Activated naive CD8-positive, alpha-beta T cell (primary cell): ENCODE data around the gene FANCC.
"Not testable (repeated sequence)": the region's sequence is repeated elsewhere in the genome, so short reads cannot be mapped to it uniquely, and the experiment has no call there.

Source experiments
- H3K27ac Mint-ChIP-seq: one replicate; pipeline ENCODE4 v1.8.0; 2021; ENCODE audit warnings: mixed read lengths
- H3K27me3 Mint-ChIP-seq: one replicate; pipeline ENCODE4 v1.8.0; 2021; ENCODE audit warnings: mixed read lengths
- H3K36me3 Mint-ChIP-seq: one replicate; pipeline ENCODE4 v1.8.0; 2021; ENCODE audit warnings: mixed read lengths
- H3K4me1 Mint-ChIP-seq: one replicate; pipeline ENCODE4 v1.8.0; 2021; ENCODE audit warnings: low read depth, mixed read lengths
- H3K4me3 Mint-ChIP-seq: one replicate; pipeline ENCODE4 v1.8.0; 2021; ENCODE audit warnings: mild to moderate bottlenecking, mixed read lengths
- H3K9me3 Mint-ChIP-seq: one replicate; pipeline ENCODE4 v1.8.0; 2021; ENCODE audit warnings: low read depth, mixed read lengths

FANCC gene

DNA sequence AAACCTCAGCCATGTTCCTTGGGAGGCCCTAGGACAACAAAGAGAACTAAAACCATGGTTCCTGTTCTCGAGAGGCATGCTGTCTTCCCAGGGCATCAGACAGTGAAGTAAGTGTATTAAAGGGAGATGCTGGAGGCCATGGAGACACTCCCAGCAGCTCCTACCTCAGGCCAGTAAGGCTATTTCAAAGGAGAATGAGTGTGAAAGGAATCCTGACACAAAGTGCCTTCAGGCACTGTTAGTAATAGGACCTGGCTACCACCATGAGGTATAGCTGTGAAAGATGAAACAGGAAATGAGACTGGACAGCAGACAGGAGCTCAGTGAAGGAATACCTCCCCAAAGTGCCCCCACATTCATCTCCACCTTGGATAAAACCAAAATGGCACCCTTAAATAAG lies 71.0 kb downstream of the FANCC start:
- H3K27ac Mint-ChIP-seq = no peak overlapping the region
- H3K4me3 Mint-ChIP-seq = no peak overlapping the region
- H3K27me3 Mint-ChIP-seq = no peaks in the 10 kb centered on the region
- H3K4me1 Mint-ChIP-seq = no peaks in the 10 kb centered on the region
- no peaks in the 10 kb centered on the region for H3K9me3 Mint-ChIP-seq
- peaks cover 20% of the 10 kb centered on the region for H3K36me3 Mint-ChIP-seq

DNA sequence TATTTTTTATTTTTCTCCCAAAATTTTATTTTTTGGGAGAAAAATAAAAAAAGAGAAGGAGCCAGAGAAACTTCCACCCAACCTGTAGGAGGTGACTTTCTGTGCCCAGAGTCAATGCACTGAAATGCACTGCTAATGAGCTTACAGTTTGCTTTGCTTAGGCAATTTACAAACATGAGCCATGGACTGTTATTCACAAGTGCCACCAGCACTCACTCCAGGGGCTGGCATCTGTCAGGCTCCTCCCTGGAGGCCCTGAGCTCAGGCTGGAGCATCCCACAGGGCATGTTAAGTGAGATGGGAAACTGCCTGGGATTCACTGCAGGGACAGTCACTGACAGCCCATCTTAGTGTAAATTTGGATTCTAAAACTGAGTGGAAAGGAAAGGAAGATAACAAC lies 74.9 kb downstream of the FANCC start:
- no peak overlapping the region for H3K4me3 Mint-ChIP-seq
- H3K4me1 Mint-ChIP-seq = no peaks in the 10 kb centered on the region
- H3K27me3 Mint-ChIP-seq = no peaks in the 10 kb centered on the region
- no peak overlapping the region for H3K27ac Mint-ChIP-seq
- H3K36me3 Mint-ChIP-seq = peaks cover 23% of the 10 kb centered on the region
- no peaks in the 10 kb centered on the region for H3K9me3 Mint-ChIP-seq

- H3K4me1 Mint-ChIP-seq = no peaks in the 10 kb centered on the region
- H3K9me3 Mint-ChIP-seq = no peaks in the 10 kb centered on the region
- H3K36me3 Mint-ChIP-seq = peaks cover 15% of the 10 kb centered on the region
- H3K27me3 Mint-ChIP-seq = no peaks in the 10 kb centered on the region
- no peak overlapping the region for H3K4me3 Mint-ChIP-seq
- no peak overlapping the region for H3K27ac Mint-ChIP-seq
These were observed 78.4 kb downstream of the FANCC start for GRCh38 chr9:95239071-95239470.

- no peak overlapping the region for H3K4me3 Mint-ChIP-seq
- no peaks in the 10 kb centered on the region for H3K4me1 Mint-ChIP-seq
- no peaks in the 10 kb centered on the region for H3K9me3 Mint-ChIP-seq
- peaks cover 17% of the 10 kb centered on the region for H3K36me3 Mint-ChIP-seq
- no peaks in the 10 kb centered on the region for H3K27me3 Mint-ChIP-seq
- H3K27ac Mint-ChIP-seq = no peak overlapping the region
These were observed 80.2 kb downstream of the FANCC start for GRCh38 chr9:95237336-95237735.

DNA sequence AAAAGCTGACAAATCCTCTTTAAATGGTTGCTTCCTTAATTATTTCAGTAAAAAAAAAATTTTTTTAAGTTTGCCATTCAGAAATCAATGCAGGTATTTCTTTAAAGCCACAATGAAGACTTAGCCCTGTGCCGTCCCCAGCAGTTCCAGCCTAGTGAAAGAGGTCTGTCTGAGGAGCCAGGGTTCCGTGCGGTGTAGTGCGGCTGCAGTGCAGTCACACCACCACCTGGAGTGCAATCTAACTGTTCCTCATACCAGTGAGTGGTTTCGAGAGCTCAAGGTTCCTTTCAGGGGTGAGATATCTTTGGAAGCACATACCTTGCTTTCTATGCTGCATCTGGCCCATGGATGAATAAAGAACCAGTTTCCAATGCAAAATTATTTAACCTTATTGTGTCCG lies 87.5 kb downstream of the FANCC start:
- no peak overlapping the region for H3K27ac Mint-ChIP-seq
- H3K4me1 Mint-ChIP-seq = no peaks in the 10 kb centered on the region
- no peaks in the 10 kb centered on the region for H3K9me3 Mint-ChIP-seq
- peaks cover 15% of the 10 kb centered on the region for H3K36me3 Mint-ChIP-seq
- no peaks in the 10 kb centered on the region for H3K27me3 Mint-ChIP-seq
- no peak overlapping the region for H3K4me3 Mint-ChIP-seq

- no peaks in the 10 kb centered on the region for H3K9me3 Mint-ChIP-seq
- no peak overlapping the region for H3K27ac Mint-ChIP-seq
- no peaks in the 10 kb centered on the region for H3K27me3 Mint-ChIP-seq
- H3K4me3 Mint-ChIP-seq = no peak overlapping the region
- H3K36me3 Mint-ChIP-seq = peaks cover 13% of the 10 kb centered on the region
- no peaks in the 10 kb centered on the region for H3K4me1 Mint-ChIP-seq
These were observed 88.1 kb downstream of the FANCC start for GRCh38 chr9:95229230-95229915.

- H3K4me3 Mint-ChIP-seq = no peak overlapping the region
- H3K4me1 Mint-ChIP-seq = no peaks in the 10 kb centered on the region
- no peaks in the 10 kb centered on the region for H3K9me3 Mint-ChIP-seq
- peaks cover 10% of the 10 kb centered on the region for H3K36me3 Mint-ChIP-seq
- H3K27me3 Mint-ChIP-seq = no peaks in the 10 kb centered on the region
- no peak overlapping the region for H3K27ac Mint-ChIP-seq
These were observed 90.6 kb downstream of the FANCC start for GRCh38 chr9:95226921-95227320.

DNA sequence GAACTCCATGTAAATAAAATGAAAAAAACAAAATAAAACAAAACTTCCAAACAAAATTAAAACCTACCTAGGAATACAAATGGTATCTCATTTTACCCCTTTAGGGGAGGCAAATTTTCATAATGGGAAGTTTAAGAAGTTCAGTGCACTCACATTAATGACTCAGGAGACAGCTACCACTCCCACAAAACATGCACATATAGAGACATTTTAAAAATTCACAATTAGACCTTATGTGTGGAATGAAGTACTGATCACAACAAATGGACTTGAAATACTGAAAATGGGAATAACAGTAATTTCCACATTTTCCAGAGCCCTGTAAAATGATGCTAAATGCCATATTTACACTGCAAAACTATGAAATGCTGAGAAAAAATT lies 91.8 kb downstream of the FANCC start:
- Mint-ChIP-seq H3K4me3 (no peak overlapping the region), H3K27ac (no peak overlapping the region), H3K36me3 (peaks cover 10% of the 10 kb centered on the region), H3K9me3 (no peaks in the 10 kb centered on the region), H3K27me3 (no peaks in the 10 kb centered on the region), H3K4me1 (no peaks in the 10 kb centered on the region)

- Mint-ChIP-seq H3K9me3 (no peaks in the 10 kb centered on the region), H3K4me1 (no peaks in the 10 kb centered on the region), H3K4me3 (no peak overlapping the region), H3K27ac (no peak overlapping the region), H3K36me3 (peaks cover 7% of the 10 kb centered on the region), H3K27me3 (no peaks in the 10 kb centered on the region)
These were observed 92.3 kb downstream of the FANCC start for GRCh38 chr9:95225076-95225725.

DNA sequence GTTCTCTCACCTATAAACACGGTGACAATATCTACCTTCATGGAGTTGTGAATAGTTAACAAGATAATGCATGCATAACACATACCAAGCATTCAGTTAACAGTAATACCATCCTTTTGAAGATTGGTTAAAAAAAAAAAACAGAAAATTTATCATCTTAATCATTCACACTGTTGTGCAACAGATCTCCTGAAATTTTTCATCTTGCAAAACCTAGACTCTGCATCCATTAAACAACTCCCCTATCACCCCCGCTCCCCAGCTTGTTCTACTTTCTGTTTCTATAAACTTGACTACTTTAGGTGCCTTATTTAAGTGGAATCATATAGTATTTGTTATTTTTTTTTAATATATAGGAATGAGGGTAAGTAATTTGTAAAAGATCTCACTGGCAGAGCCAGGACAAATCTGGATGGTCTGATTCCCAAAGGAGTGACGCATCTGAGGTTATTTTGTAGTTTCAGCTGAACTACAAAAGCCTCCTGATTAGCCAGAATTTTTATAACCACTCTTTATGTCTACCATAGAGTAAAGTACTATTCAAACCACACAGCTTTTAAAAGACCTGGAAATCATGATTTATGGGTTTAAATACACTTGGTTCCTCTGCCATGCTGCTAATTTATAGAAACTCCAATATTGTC lies 93.0 kb downstream of the FANCC start:
- Mint-ChIP-seq H3K9me3 (no peaks in the 10 kb centered on the region), H3K4me1 (no peaks in the 10 kb centered on the region), H3K27ac (no peak overlapping the region), H3K4me3 (no peak overlapping the region), H3K36me3 (peaks cover 7% of the 10 kb centered on the region), H3K27me3 (no peaks in the 10 kb centered on the region)

DNA sequence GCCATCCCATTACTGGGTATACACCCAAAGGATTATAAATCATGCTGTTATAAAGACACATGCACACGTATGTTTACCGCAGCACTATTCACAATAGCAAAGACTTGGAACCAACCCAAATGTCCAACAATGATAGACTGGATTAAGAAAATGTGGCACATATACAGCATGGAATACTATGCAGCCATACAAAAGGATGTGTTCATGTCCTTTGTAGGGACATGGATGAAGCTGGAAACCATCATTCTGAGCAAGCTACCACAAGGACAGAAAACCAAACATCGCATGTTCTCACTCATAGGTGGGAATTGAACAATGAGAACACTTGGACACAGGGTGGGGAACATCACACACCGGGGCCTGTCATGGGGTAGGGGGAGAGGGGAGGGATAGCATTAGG lies 97.2 kb downstream of the FANCC start:
- H3K27ac Mint-ChIP-seq, H3K9me3 Mint-ChIP-seq, H3K27me3 Mint-ChIP-seq, H3K4me1 Mint-ChIP-seq, H3K36me3 Mint-ChIP-seq, H3K4me3 Mint-ChIP-seq: not testable (repeated sequence)

DNA sequence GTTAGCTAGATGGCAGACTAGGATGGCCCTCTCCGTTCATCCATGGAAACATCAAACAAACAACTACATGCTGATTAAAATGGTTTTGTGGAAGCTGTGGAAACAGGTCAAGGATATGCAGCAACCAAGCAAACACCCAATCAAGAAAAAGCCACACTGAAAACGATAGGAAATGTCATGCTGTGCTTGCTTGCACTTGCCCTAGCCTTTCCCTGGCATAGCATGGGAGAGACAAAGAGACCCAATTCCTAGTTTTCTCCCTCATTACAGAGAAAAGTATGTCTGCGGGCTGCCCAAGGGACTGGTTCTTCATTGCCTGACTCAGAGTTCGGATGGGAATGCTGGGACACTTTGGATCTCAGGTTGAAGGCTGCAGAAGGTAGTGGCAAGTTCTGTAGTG lies 98.7 kb downstream of the FANCC start:
- H3K4me1 Mint-ChIP-seq = peaks cover 12% of the 10 kb centered on the region

DNA sequence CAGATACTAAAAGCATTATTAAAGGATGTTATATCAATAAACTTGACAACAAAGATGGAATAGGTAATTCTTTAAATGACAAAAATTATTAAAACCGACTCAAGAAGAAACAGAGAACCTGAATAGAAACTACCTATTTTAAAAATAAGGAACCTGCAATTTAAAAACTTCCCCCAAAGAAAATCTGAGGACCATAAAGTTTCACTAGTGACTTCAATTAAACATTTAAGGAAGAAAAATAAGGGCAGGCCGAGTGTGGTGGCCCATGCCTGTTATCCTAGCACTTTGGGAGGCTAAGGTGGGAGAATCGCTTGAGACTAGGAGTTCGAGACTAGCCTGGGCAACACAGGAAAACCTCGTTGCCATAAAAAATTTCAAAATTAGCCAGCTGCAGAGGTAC lies 99.6 kb downstream of the FANCC start:
- no peak overlapping the region for H3K27ac Mint-ChIP-seq
- no peak overlapping the region for H3K4me3 Mint-ChIP-seq
- H3K9me3 Mint-ChIP-seq = no peaks in the 10 kb centered on the region
- H3K4me1 Mint-ChIP-seq = peaks cover 12% of the 10 kb centered on the region
- no peaks in the 10 kb centered on the region for H3K27me3 Mint-ChIP-seq
- peaks cover 7% of the 10 kb centered on the region for H3K36me3 Mint-ChIP-seq

More for the DNA sequence above, 98.7 kb downstream of the FANCC start:
- no peaks in the 10 kb centered on the region for H3K9me3 Mint-ChIP-seq
- H3K36me3 Mint-ChIP-seq = peaks cover 7% of the 10 kb centered on the region
- no peak overlapping the region for H3K4me3 Mint-ChIP-seq
- H3K27me3 Mint-ChIP-seq = no peaks in the 10 kb centered on the region
- no peak overlapping the region for H3K27ac Mint-ChIP-seq

DNA sequence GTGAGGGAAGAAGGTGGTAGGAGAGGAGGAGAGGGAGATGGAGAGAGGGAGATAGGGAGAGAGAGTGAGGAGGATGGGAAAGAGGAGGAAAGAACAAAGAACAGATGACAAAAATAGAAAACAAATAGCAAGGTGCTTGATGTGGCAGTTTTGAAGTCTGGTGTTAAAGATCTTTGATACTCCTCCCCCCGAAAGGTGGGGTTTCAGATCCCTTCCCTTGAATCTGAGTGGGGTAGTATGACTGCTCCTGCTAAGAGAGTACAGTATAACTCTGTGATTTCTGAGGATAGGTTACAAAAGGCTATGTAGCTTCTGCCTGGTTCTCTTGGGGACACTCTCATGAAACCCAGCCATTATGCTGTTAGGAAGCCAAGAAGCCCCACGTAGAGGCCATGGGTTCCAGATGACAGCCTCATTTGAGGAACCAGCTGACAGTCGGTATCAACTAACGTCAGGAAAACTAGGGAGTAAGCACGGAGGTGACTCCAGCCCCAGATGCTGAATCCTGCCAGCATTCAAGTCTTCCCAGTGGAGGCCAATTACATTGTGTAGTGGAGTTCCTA lies 102.1 kb downstream of the FANCC start:
- H3K4me1 Mint-ChIP-seq = peaks cover 16% of the 10 kb centered on the region
- H3K27ac Mint-ChIP-seq = no peak overlapping the region
- H3K36me3 Mint-ChIP-seq = peaks cover 4% of the 10 kb centered on the region
- no peaks in the 10 kb centered on the region for H3K9me3 Mint-ChIP-seq
- H3K27me3 Mint-ChIP-seq = no peaks in the 10 kb centered on the region
- no peak overlapping the region for H3K4me3 Mint-ChIP-seq

- H3K4me1 Mint-ChIP-seq = peaks cover 16% of the 10 kb centered on the region
- no peak overlapping the region for H3K4me3 Mint-ChIP-seq
- H3K27ac Mint-ChIP-seq = no peak overlapping the region
- peaks cover 5% of the 10 kb centered on the region for H3K36me3 Mint-ChIP-seq
- no peaks in the 10 kb centered on the region for H3K9me3 Mint-ChIP-seq
- H3K27me3 Mint-ChIP-seq = no peaks in the 10 kb centered on the region
These were observed 104.4 kb downstream of the FANCC start for GRCh38 chr9:95213117-95213516.
